ENCODE measurements around the gene TMEM240.

- TF ChIP-seq CTCF (IDR thresholded peaks at IDR 0.05) (no peak), POLR2A (IDR thresholded peaks at IDR 0.05) (no peak)
Measured at GRCh38 chr1:1569341-1569740, 28.9 kb upstream of the TMEM240 start.

All from adrenal gland (tissue), 5 donors.